Stomach (tissue), 9 donors: ENCODE data around the gene ATP6V1B1. TPM values are rescaled to one million over a fixed set of nuclear protein-coding genes. Genes with fewer than 3 reads are reported as not detected.

ENCODE experiments used
- DNase-seq, 2 donors: peaks; one replicate each; pipeline versions ENCODE4 v3.0.0 to v3.0.0-alpha.2; 2013 to 2019
- H3K27ac ChIP-seq, 5 donors: fragments of 200-600 bp in 4 of 5; sonication (generic) in 4 of 5; one replicate each; pipeline ENCODE4 v1.5.1; 2013 to 2019; ENCODE audit warnings: mild to moderate bottlenecking in 1 of 5, moderate library complexity in 1 of 5
- H3K27me3 ChIP-seq, 3 donors: fragments of 200-600 bp; sonication (generic); one replicate each; pipeline ENCODE4 v1.5.1; 2017 to 2019; ENCODE audit warnings: mixed run types in 1 of 3
- H3K36me3 ChIP-seq, 4 donors: fragments of 200-600 bp; sonication (generic); 1 replicate in 3 of 4; 2 replicates in 1 of 4; pipeline ENCODE4 v1.5.1; 2016 to 2019
- H3K4me1 ChIP-seq, 4 donors: fragments of 200-600 bp; sonication (generic); one replicate each; pipeline ENCODE4 v1.5.1; 2016 to 2019
- H3K4me3 ChIP-seq, 4 donors: fragments of 200-600 bp; sonication (generic) in 3 of 4; one replicate each; pipeline ENCODE4 v1.5.1; 2016 to 2019; ENCODE audit warnings: mild to moderate bottlenecking in 1 of 4
- H3K9me3 ChIP-seq, 4 donors: fragments of 200-600 bp; sonication (generic); one replicate each; pipeline ENCODE4 v1.5.1; 2016 to 2019
- CTCF ChIP-seq, 7 experiments: fragments of 450-650 bp in 4 of 7; fragments of 200-600 bp in 3 of 7; sonication (generic) in 3 of 7; IDR thresholded peaks; one replicate each; pipeline ENCODE4 v1.5.1; 2016 to 2019; ENCODE audit warnings: antibody characterized with exemption in 7 of 7, control low read depth in 2 of 7, mild to moderate bottlenecking in 1 of 7
- EP300 ChIP-seq: sonication (generic); formaldehyde crosslinking; IDR thresholded peaks from one replicate; pipeline ENCODE4 v1.6.1; 2017; ENCODE audit warnings: antibody characterized with exemption
- POLR2A ChIP-seq, 4 donors: fragments of 450-650 bp; IDR thresholded peaks; one replicate each; pipeline ENCODE4 v1.6.1; 2016; ENCODE audit warnings: antibody characterized with exemption in 4 of 4, control low read depth in 2 of 4, mild to moderate bottlenecking in 1 of 4, moderate library complexity in 1 of 4
- POLR2AphosphoS5 ChIP-seq, 3 donors: sonication (generic); formaldehyde crosslinking; IDR thresholded peaks; one replicate each; pipeline ENCODE4 v1.6.1; 2016; ENCODE audit warnings: antibody characterized with exemption in 3 of 3
- WGBS, 5 donors: extraction: QIAGEN DNeasy Blood & Tissue Kit in 3 of 5; methylation state at CpG; one replicate each; pipeline versions ENCODE4 v1.1.5 to v1.1.7; 2013 to 2018; 5-methylcytosine and 5-hydroxymethylcytosine counted together
- intact Hi-C: fragments of 100-400 bp; cut with DNase I; formaldehyde crosslinking; loops from one replicate; pipeline ENCODE4 v1.15.1; 2023; ENCODE audit warnings: low total_unique reads
- polyA plus RNA-seq, 3 donors: library from polyadenylated mRNA; stranded (reverse); fragments of 200-250 nt; gene quantifications; one replicate each; pipeline ENCODE4 v1.2.3, GENCODE V29; 2013
- total RNA-seq, 5 donors: library from RNA; depleted of rRNA; stranded (reverse); fragments of >200 nt; gene quantifications; one replicate each; pipeline versions ENCODE4 v1.1.0 to v1.2.3, GENCODE V29; 2014 to 2016
- donor health status: healthy with polysubstance abuse.
- donor health status: Bipolar disorder and iron deficiency.
- donor health status: healthy.

ATP6V1B1 gene
- total and polyA plus RNA-seq, 8 donors, result 0.35 to 0.55 TPM; not detected in 6

DNA sequence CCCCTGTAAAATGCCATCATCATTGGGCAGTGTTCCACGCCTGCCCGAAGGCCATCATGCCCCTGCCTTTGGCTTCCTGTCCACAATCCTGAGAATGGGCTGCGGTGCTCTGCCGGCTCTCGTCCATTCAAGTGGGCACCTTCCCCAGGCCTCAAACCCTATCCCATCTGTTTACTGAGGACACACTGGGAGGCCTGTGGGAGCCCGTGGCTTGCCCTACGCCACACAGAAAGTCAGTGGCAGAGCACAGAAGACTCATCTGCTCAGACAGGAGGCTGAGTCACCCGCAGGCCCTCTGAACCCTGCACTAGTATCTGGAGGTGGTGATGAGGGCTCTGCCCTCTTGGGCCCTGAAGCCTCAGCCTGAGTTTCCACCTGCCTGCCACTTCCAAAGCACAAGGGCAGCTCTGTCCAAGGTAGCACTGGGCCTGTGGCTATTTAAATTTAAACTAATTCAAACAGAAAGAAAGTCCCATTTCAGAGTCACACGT is 23.6 kb downstream of the ATP6V1B1 start:
- Histone ChIP-seq H3K4me3 (no peak overlapping the region), H3K27me3 (peaks cover 0 to 96% (median 20%) of the 10 kb centered on the region in 3 donors), H3K4me1 (no peaks in the 10 kb centered on the region), H3K9me3 (no peaks in the 10 kb centered on the region), H3K36me3 (no peaks in the 10 kb centered on the region), H3K27ac (no peak overlapping the region)
- WGBS, 5 donors, result 86 to 92% (median 89%) methylated on average over 4 to 9 of the region's 9 CpGs
- TF ChIP-seq POLR2AphosphoS5 (IDR thresholded peaks at IDR 0.05), result no peak
- no peak for TF ChIP-seq CTCF (IDR thresholded peaks at IDR 0.05)
- no peak for TF ChIP-seq POLR2A (IDR thresholded peaks at IDR 0.05)
- TF ChIP-seq EP300, result no peak
- peak in 1 of 2 donors; percentile 5 for DNase-seq
- intact Hi-C loops, result no loop called here

DNA sequence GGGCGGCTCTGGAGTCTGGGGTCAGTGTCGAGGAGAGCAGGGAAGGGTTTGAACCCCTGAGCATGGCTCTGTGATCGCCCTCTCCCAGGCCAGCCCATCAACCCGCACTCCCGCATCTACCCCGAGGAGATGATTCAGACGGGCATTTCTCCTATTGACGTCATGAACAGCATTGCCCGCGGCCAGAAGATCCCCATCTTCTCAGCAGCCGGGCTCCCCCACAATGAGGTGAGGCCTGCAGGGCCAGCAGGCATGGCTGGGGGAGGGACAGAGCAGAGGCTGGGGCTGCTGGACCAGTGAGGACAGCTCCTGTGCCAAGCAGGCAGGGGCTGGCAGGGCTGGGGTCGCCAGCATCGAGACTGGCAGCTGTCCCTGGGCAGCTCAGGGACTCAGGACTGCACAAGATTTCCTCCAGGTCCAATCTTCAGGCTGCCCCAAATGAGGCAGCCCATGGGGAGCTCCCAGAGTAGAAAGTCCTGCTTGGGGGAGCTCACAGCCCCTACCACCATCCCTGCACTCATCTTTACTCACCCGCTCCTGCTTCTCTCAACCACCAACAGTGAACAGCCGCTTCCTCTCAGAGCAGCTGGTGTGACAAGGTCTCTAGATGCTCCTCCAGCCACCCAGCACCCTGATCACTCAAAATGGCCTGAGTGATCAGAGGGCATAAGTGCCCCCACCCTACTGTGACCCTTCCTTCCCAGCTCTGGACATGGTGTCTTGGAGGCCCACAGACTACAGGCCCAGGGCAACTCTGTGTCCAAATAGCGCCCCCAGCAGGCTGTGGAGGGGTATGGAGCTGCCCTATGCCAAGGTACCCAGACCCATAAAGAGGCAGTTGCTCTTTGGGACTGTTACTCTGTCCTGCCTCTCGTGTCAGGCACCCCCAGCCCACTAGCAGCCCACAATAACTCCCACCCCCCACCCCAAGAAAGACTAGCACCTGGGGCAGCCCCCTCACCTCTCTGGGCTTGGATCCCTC is 24.4 kb downstream of the ATP6V1B1 start:
- intact Hi-C loops, result no loop called here
- peaks cover 5 to 8% (median 7%) of the 10 kb centered on the region in 4 donors for H3K4me1 ChIP-seq
- H3K9me3 ChIP-seq, result no peaks in the 10 kb centered on the region
- 85 to 88% (median 87%) methylated on average over 14 to 17 of the region's 17 CpGs for WGBS, 5 donors
- TF ChIP-seq CTCF (IDR thresholded peaks at IDR 0.05) (no peak), EP300 (no peak), POLR2AphosphoS5 (IDR thresholded peaks at IDR 0.05) (no peak), POLR2A (IDR thresholded peaks at IDR 0.05) (no peak)
- H3K4me3 ChIP-seq, result no peak overlapping the region
- peaks cover 0 to 96% (median 23%) of the 10 kb centered on the region in 3 donors for H3K27me3 ChIP-seq
- DNase-seq, result peak in 1 of 2 donors; percentile 20
- no peak overlapping the region for H3K27ac ChIP-seq
- no peaks in the 10 kb centered on the region for H3K36me3 ChIP-seq

DNA sequence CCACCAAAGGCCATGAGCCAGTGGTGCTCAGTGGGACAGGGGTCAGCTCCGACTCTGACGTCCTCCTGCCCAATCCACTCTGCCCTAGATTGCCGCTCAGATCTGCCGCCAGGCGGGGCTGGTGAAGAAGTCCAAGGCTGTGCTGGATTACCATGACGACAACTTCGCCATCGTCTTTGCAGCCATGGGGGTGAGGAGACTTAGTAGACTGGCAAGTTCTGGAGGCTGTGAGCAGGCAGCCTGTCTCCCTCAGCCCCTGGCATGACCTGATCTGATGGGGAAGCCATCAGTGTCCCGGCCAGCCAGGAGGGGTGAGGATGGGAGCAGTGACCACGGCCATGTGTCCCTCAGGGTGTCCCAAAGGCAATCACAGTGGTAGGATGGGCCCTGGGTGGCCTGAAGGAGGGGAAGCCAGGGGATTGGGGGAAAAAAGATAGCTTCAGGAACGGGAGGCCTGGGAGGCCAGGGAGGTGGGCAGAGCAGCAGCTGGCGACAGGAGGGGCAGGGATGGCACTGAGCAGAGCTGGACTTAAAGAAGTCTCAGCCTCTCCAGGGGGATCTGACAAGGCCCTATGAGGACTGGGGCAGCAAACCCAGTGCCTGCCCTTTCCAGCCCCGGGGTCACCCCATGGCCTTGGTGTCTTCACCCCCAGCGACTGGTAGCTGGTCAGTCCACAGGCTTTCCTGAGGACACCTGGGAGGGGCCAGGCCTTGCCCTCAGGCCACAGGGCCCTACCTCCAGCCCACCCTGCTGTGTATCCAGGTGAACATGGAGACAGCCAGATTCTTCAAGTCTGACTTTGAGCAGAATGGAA is 25.3 kb downstream of the ATP6V1B1 start:
- TF ChIP-seq EP300, result no peak
- TF ChIP-seq CTCF (IDR thresholded peaks at IDR 0.05), result no peak
- TF ChIP-seq POLR2A (IDR thresholded peaks at IDR 0.05), result no peak
- TF ChIP-seq POLR2AphosphoS5 (IDR thresholded peaks at IDR 0.05), result no peak
- Histone ChIP-seq H3K4me1 (peaks cover 7 to 12% (median 10%) of the 10 kb centered on the region in 4 donors), H3K36me3 (no peaks in the 10 kb centered on the region), H3K9me3 (no peaks in the 10 kb centered on the region), H3K4me3 (no peak overlapping the region), H3K27me3 (peaks cover 0 to 97% (median 23%) of the 10 kb centered on the region in 3 donors), H3K27ac (no peak overlapping the region)
- intact Hi-C loops, result no loop called here
- 57 to 72% (median 61%) methylated on average over 11 to 14 of the region's 14 CpGs for WGBS, 5 donors
- peak in 1 of 2 donors; percentile 20 for DNase-seq

- no peaks in the 10 kb centered on the region for H3K9me3 ChIP-seq
- H3K27me3 ChIP-seq, result peaks cover 0 to 92% (median 23%) of the 10 kb centered on the region in 3 donors
- no peaks in the 10 kb centered on the region for H3K36me3 ChIP-seq
- H3K4me3 ChIP-seq, result no peak overlapping the region
- intact Hi-C loops, result no loop called here
- WGBS, 5 donors, result 74 to 88% (median 81%) methylated on average over 3 to 4 of the region's 4 CpGs
- H3K4me1 ChIP-seq, result peaks cover 7 to 12% (median 10%) of the 10 kb centered on the region in 4 donors
- H3K27ac ChIP-seq, result no peak overlapping the region
- DNase-seq, result no peak
- no peak for TF ChIP-seq POLR2A (IDR thresholded peaks at IDR 0.05)
- TF ChIP-seq EP300, result no peak
- TF ChIP-seq CTCF (IDR thresholded peaks at IDR 0.05), result no peak
- TF ChIP-seq POLR2AphosphoS5 (IDR thresholded peaks at IDR 0.05), result no peak
Measured at GRCh38 chr2:70961648-70961994, 25.9 kb downstream of the ATP6V1B1 start.
